ENCODE measurements around the gene PSG1.
"Not testable (repeated sequence)": the region's sequence is repeated elsewhere in the genome, so short reads cannot be mapped to it uniquely, and the experiment has no call there.

PSG1 gene

DNA sequence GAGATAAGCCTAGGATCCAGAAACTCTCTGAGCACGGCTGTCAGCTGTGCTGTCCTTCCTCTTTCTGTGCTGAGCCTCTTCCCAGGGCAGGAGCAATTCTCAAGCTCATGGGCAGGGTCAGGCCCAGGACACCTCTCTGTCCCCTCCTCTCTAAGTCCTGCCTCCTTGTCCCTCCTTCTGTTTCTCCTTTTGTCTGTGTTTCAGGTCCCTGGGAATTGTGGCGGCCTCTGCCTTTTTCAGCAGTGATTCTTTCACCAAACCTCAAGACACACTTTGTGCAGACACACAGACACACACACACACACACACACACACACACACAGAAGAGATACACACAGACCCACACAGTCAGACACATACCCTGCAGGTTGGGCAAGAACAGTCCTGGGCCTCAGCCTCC is at the start of gene PSG1:
Gene PSG1, minus strand, starts transcription at position 101 of the 400 bp plus-strand sequence. CDS start 132 bp downstream, outside the sequence.
- DNase-seq (ENCODE audit: low spot score) (no peak), FAIRE-seq (no peak)

DNA sequence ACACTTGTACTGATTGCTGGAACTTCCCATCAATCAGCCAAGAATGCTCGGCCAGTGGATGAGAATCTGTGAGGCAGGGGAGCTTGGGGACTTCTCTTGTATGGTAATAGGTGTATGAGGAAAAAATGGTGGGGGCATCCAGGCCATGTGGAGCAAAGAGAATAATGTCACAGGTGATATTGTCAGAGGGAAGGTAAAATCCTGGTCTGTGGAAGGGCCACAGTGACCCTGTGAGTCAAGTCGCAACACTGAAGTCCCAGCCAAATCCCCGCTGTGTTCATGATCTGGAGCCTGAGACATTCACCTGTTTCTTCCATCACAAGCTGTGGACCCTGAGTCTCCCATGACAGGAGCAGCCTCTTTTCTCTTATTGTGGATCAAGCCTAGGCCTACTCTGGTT is 49.4 kb upstream of the PSG1 start:
- no peak for DNase-seq (ENCODE audit: low spot score)
- no peak for FAIRE-seq

DNA sequence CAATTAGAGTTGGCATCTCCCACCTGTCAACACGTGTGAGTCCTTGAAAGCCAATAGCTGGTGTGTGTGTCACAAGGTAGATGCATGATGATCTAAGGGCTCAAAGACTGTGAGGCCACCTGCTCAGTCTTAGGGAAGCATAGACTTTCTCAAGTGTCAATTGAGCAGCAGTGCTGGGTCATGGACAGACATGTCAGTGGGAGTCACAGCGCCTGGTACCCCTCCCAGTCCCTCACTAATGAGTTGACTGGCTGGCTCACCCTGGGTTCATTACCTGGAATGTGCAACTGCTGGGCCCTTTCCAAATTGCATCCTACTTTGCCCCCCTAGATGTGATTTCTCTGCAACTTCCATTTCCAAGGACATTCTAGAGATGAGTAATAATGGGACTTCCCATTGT is 47.3 kb upstream of the PSG1 start:
- no peak for DNase-seq (ENCODE audit: low spot score)
- no peak for FAIRE-seq

DNA sequence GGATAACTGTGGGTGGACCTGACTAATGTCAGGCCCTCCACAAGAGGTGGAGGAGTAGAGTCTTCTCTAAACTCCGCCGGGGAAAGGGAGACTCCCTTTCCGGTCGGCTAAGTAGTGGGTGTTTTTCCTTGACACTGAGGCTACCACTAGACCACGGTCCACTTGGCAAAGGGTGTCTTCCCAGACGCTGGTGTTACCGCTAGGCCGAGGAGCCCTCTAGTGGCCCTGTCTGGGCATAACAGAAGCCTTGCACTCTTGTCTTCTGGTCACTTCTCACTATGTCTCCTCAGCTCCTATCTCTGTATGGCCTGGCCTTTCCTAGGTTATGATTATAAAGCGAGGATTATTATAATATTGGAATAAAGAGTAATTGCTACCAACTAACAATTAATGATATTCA is 43.6 kb upstream of the PSG1 start:
- FAIRE-seq = not testable (repeated sequence)
- DNase-seq (ENCODE audit: low spot score) = peak; percentile 42

DNA sequence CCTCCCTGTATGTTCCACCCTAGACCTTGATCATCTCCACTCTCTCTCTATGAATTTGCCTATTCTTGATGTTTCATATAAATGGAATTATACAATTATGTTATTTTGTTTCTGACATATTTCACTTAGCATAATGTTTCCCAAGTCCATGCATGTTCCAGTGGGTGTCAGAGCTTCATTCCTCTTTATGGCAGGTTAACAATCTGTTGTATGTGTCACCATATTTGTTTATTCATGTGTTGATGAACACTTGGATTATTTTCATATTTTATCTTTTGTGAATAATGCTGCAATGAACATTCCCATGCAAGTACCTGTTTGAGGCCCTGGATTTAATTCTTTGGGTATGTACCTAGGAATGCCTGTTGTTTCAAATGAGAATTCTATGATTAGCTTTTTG is 41.5 kb upstream of the PSG1 start:
- not testable (repeated sequence) for FAIRE-seq; DNase-seq (ENCODE audit: low spot score)

DNA sequence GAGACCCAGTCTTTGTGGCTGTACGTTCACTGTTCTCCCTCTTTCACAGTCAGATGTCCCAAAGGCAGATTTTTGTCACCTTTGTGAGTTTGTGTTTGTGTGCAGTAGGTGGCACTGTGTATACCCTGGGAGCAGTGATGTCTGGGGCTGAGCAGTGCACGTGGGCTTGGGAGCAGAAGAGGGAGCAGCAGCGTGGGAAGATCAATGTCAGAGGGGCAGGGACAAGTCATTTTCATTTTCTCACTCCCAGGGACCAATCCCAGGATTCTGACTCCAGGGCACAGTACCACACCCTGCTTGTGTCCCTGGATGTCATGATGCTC is 40.2 kb upstream of the PSG1 start:
- FAIRE-seq = no peak
- peak; percentile 5 for DNase-seq (ENCODE audit: low spot score)

DNA sequence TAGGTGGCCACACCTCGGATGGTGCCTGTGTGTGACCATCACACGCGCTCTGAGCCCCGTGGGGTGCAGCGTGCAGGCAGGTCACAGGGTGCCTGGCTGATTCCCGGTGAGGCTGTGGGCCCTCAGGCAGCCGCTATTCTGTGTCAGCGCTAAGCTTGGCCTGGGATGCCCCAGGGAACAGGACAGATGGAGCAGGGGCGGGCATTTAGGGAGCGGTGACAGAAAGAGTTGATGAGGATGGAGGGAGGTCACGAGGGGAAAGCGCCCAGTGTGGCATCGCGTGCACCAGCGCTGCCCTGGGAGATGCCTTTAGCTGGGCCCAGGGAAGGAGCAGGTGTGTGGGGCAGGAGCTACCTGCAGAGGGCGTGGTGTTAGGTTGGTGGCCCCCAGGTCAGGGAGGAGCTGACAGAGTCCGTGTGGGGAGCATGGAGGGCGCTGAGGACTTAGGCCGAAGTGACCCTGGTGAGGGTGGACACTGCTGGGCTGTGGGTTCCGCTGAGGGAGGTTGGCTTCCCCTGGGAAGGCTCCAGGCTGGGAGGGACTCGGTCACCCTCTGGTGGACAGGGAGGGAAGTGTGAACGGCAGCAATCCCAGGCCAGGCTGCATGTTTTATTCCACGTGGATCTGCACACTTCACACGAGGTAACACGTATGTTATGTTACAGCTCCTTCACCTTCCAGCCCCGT is 39.7 kb upstream of the PSG1 start:
- peak; percentile 9 for DNase-seq (ENCODE audit: low spot score)
- not testable (repeated sequence) for FAIRE-seq

DNA sequence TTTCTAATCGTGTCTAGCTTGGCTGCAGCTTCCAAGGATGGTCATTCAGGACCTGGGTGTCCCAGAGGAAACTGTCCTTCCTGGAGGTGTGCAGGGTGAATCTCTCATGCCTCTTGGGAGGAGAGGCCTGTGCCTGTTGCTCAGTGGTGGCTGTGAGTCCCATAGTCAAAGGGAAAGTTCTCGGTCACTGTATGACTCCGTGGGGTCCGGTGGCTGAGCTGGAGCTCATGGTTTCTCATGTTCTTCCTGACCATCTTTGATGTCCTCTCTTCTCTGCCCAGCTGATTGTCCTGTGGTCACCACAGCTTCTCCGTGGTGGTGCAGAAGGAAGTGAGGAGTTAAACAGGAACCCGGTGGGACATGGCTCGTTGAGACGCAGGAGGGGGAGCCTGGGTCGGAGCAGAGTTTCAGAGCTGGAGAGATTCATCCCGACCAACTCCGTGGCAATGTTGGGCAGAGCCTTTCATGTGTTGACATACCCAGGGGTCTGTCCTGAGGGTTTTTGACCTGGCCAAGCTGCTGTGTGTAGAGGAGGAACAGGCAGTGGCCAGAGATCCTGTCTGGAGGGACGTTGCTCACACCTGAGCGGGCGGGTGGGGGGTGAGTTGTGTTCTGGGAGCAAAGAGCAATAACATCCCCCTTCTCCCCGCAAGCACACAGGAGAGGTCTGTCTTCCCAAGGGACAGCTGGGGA is 39.0 kb upstream of the PSG1 start:
- DNase-seq (ENCODE audit: low spot score); FAIRE-seq: not testable (repeated sequence)

DNA sequence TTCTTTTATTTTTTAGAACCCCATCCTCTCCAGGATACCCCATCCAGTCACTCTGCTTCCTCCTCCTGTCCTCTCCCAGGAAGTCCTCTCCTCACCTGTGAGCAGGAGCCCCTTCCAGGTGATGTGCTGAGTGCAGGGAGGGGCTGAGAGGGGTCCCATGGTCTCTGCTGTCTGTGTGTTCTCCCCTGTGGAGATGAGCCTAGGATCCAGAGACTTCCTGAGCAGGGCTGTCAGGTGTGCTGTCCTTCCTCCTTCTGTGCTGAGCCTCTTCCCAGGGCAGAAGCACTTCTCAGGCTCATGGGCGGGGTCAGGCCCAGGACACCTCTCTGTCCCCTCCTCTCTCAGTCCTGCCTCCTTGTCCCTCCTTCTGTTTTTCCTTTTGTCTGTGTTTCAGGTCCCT is 38.1 kb upstream of the PSG1 start, which contains the start of gene PSG6:
Gene PSG6, minus strand, starts transcription at position 261 of the 400 bp plus-strand sequence. Its CDS starts 102 bp downstream, at position 159.
- FAIRE-seq = not testable (repeated sequence)

DNA sequence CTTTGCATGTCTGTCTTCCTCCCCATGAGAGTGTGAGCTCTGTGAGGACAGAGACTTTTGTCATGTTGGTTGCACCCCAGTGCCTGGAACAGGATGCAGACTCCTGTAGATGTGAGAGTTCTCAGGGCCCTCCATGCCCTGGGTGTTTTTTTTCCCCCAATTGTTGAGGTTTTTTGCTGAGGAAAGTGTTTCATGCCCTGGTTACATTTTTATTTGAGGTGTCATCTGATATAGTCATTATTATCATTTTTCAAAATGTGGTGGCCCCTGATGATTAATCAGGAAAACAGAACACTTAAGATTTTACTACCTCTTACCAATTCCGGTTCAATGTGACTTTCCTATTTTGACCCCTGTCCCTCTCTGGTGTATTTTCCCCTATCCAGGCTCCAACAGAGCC is 37.4 kb upstream of the PSG1 start:
- not testable (repeated sequence) for FAIRE-seq; DNase-seq (ENCODE audit: low spot score)

More for the DNA sequence above, 38.1 kb upstream of the PSG1 start, which contains the start of gene PSG6:
- DNase-seq (ENCODE audit: low spot score) = not testable (repeated sequence)

DNA sequence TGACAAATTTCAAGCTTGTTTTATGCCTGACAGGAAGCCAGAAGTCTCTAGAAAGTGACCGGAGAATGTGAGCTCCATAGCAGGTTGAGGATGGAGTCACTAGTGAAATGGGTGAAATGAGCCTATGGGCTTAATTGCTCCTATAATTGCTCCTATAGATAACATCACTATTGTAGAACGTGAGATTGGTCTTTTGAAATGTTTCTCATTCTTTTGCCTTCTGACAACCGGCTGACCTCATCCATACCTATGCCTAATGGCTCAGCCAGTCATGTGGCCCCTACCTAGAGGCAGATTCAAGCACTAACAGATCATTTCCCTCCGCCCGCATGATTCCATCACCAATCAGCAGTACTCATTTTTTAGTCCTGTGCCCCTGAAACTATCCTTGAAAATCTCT is 34.0 kb upstream of the PSG1 start:
- not testable (repeated sequence) for DNase-seq (ENCODE audit: low spot score); FAIRE-seq

DNA sequence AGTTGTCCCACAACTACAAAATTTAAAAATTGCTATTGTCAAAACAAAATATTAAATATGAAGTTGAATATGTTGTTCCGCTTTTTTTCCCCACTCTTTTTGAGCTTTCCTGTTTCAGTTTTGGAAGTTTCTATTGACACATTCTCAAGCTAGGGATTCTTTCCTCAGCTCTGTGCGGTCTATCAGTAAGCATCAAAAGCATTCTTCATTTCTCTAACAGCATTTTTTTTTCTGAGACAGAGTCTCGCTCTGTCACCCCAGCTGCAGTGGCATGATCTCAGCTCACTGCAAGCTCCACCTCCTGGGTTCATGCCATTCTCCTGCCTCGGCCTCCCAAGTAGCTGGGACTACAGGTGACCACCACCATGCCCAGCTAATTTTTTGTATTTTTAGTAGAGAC is 33.4 kb upstream of the PSG1 start:
- DNase-seq (ENCODE audit: low spot score); FAIRE-seq: not testable (repeated sequence)

DNA sequence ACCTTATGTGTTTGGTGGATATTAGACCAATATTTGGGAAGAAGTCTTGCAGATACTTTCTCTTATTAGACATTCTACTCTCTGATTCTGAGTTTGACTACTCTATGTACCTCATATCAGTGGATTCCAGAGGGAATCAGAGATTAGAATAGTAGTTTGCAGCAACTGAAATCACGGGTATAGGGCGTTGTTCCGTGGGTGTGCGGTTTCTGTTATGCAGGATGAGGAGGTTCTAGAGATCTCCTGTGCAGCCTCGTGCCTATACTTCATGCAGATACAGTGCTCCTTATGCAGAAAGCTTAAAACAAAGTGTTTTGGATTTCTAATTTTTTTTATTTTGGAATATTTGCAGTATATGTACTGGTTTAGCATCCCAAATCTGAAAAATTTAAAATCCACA is 32.2 kb upstream of the PSG1 start:
- not testable (repeated sequence) for DNase-seq (ENCODE audit: low spot score); FAIRE-seq

DNA sequence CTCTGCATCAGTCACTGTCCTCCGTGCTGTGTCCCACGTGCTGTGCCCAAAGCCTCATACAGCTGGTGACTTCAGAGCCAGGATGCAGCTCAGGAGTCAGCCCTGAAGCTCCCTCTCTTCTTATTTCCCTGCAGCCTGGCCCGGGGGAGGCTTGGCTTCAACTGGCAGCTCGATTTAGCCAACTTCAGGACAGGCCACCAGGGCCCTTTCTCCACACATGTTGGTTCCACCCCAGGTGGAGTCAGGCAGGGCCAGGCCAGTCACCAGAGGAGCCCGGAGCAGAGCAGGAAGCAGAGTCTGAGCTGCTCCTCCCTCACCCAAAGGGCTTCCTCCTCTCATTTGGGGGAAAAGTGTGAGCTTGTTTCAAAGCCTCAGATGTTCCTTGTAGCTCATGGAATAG is 26.6 kb upstream of the PSG1 start:
- FAIRE-seq; DNase-seq (ENCODE audit: low spot score): not testable (repeated sequence)

DNA sequence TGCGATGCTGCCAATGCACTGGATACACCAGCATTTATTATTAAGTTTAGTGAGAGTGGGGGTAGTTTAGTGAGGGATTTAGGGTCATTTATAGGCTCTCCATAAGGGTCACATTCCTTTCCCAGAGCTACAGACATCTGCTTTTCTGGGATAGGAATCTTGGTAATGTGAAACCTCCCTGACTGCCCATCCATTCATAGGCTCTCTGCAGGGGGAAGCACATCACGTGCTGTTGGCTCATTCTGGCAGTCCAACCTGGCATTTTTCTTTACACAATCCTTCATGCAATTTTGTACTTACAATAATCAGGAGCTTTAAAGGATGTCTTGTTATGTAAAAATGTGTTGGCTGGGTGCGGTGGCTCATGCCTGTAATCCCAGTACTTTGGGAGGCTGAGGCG is 21.0 kb upstream of the PSG1 start:
- not testable (repeated sequence) for DNase-seq (ENCODE audit: low spot score); FAIRE-seq

DNA sequence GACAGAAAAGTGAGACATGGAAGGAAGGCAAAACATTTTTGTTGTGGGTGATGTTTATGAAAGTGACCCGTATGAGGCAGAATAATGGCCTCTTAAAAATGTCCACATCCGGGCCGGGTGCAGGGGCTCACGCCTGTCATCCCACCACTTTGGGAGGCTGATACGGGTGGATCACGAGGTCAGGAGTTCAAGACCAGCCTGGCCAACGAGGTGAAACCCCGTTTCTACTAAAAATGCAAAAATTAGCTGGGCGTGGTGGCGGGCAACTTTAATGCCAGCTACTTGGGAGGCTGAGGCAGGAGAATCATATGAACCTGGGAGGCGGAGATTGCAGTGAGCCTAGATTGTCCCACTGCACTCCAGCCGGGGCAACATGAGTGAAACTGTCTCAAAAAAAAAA is 20.2 kb upstream of the PSG1 start:
- DNase-seq (ENCODE audit: low spot score); FAIRE-seq: not testable (repeated sequence)

DNA sequence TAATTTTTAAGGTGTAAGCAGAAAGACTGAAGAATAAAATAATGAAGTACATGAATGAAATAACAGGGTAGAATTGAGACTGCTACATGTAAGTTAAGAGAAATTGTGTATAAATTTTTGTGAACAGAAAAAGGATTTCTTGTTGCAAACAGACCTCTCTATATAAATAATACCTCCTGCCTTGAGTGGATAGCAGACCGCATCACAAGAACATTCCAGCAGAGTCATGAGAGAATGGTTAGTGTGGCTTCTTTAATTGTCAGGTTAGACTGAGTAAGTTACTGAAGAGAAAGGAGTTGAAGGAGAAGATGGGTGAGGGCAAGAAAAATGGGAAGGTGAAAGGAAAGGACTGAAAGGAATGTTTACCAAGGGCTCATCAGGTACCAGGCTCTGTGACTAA is 19.6 kb upstream of the PSG1 start:
- FAIRE-seq; DNase-seq (ENCODE audit: low spot score): not testable (repeated sequence)

DNA sequence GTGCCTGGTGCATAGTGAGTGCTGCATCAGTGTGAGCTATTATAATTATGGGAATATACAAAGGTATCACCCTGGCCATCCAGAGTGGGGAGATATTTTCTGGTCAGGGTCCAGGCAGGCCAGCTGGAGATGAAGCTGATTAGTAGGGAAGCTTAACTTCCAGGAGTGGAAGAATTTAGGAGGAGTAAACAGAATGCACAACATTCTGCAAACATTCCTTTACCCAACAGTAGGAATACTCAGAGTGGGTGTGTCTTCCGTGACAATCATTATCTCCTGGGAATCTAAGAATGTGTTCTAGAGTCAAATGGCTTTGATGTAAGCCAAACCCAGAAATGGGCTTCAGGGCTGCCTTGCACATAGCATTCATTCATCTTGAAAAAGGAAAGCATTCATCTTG is 19.1 kb upstream of the PSG1 start:
- DNase-seq (ENCODE audit: low spot score); FAIRE-seq: not testable (repeated sequence)

DNA sequence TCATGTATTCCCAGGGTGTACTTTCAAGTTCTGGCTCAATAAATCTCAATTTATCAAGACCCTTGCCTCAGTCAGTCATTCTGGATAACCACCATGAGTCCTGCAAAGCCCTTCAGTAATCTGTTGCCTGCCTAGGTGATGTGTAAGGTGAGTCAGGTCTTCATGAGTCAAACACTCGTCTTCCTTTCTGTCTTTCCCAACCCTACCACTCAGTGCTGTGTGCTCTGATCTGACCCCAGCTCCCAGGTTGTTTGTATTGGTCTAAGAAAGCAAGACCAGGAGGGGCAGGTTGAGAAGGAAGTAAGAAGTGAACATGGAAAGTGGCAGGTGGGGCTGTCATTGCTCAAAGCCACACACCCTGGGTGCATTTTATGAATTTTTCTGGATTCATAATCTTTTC is 18.2 kb upstream of the PSG1 start:
- not testable (repeated sequence) for FAIRE-seq

DNA sequence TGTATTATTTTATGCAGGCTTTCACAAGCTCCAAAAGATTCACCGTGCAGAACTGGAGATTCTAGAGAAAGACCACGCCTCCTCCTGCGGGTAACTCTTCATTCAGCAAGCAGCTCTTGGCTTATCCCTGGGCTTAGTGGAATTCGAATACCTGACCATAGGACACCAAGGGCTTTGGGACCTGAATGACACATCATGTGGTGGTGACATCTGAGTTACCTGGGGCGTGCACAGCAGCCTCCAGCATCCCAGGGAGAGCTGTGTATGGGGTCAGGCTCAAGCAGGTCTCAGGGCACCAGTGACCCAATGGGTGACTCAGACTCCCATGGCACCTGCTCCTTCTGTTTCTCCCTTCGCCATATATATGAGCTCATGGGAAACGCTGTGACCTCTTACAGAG is 10.9 kb upstream of the PSG1 start:
- DNase-seq (ENCODE audit: low spot score); FAIRE-seq: not testable (repeated sequence)

More for the DNA sequence above, 18.2 kb upstream of the PSG1 start:
- not testable (repeated sequence) for DNase-seq (ENCODE audit: low spot score)

DNA sequence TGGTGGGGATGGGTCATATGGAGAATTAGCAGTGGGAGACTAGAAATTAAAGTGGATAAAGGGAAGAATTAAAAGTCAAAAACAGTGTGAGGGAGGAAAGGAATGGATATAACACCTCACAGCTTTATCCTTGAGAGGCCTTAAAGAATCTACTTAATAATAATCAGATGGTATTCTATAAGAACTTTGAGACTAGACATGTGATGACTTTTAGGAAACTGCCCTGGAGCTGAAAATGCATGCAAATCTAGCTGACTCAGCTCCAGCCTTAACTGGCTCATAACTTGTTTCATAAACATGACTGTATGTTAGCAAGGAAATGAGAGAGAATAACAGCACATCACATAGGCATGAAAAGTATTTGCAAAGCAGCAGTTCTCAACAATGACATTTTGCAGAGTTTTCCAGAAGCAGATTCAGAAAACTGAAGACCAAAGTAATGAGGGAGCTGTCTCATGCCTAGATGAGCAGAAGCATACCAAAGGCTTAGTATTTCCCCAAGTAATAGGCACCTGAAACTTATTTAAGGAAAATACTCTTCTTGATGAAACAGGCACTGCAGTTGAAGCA is 8.4 kb upstream of the PSG1 start:
- not testable (repeated sequence) for FAIRE-seq; DNase-seq (ENCODE audit: low spot score)

DNA sequence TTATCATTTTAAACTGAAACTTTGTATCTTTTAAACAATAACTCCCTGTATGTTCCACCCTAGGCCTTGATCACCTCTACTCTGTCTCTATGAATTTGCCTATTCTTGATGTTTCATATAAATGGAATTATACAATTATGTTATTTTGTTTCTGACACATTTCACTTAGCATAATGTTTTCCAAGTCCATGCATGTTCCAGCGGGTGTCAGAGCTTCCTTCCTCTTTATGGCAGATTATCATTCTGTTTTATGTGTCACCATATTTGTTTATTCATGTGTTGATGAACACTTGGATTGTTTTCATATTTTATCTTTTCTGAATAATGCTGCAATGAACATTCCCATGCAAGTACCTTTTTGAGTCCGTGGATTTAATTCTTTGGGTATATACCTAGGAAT is 3.2 kb upstream of the PSG1 start:
- not testable (repeated sequence) for FAIRE-seq; DNase-seq (ENCODE audit: low spot score)

Measured in urothelium cell line (cell line).